Heart right ventricle (tissue), 16 donors: ENCODE data around the gene SMIM23. TPM values are rescaled to one million over a fixed set of nuclear protein-coding genes. Genes with fewer than 3 reads are reported as not detected.
A peak's percentile ranks its signal among the peaks of the same experiment; 100 is the strongest.

ENCODE experiments used
- ATAC-seq, 8 donors: fragments of 200-7000 bp; cut with Tn5 transposase; one replicate each; pipeline ENCODE4 v1.9.1; 2020; ENCODE audit warnings: mild to moderate bottlenecking in 8 of 8, moderate library complexity in 8 of 8, moderate number of reproducible peaks in 1 of 8
- DNase-seq, 2 donors: peaks; one replicate each; pipeline ENCODE4 v3.0.0-alpha.2; 2020
- H3K27ac ChIP-seq, 10 donors: fragments of 200-600 bp; sonication (generic) in 2 of 10; one replicate each; pipeline versions ENCODE4 v1.5.0 to v1.8.0; 2020 to 2022; ENCODE audit warnings: mild to moderate bottlenecking in 3 of 10
- H3K27me3 ChIP-seq, 7 donors: fragments of 200-600 bp; one replicate each; pipeline ENCODE4 v1.8.0; 2021 to 2022; ENCODE audit warnings: mild to moderate bottlenecking in 2 of 7
- H3K36me3 ChIP-seq, 9 donors: fragments of 200-600 bp; sonication (generic) in 1 of 9; one replicate each; pipeline versions ENCODE4 v1.5.0 to v1.8.0; 2020 to 2022; ENCODE audit warnings: mild to moderate bottlenecking in 2 of 9
- H3K4me1 ChIP-seq, 9 donors: fragments of 200-600 bp; sonication (generic) in 1 of 9; one replicate each; pipeline versions ENCODE4 v1.5.0 to v1.8.0; 2020 to 2022; ENCODE audit warnings: mild to moderate bottlenecking in 4 of 9
- H3K4me3 ChIP-seq, 10 donors: fragments of 200-600 bp; sonication (generic) in 2 of 10; one replicate each; pipeline versions ENCODE4 v1.5.0 to v1.8.0; 2020 to 2022; ENCODE audit warnings: mild to moderate bottlenecking in 7 of 10, moderate library complexity in 2 of 10
- H3K9me3 ChIP-seq, 11 donors: fragments of 200-600 bp in 10 of 11; sonication (generic) in 2 of 11; one replicate each; pipeline versions ENCODE4 v1.5.0 to v1.8.0; 2013 to 2022; ENCODE audit warnings: mild to moderate bottlenecking in 2 of 11, control low read depth in 1 of 11, moderate library complexity in 1 of 11
- CTCF ChIP-seq, 9 donors: fragments of 200-600 bp; sonication (generic) in 2 of 9; IDR thresholded peaks; one replicate each; pipeline versions ENCODE4 v1.5.0 to v1.8.0; 2021 to 2022; ENCODE audit warnings: antibody characterized with exemption in 9 of 9, mild to moderate bottlenecking in 5 of 9, moderate library complexity in 1 of 9
- WGBS, 2 donors: extraction: QIAGEN DNeasy Blood & Tissue Kit; methylation state at CpG; one replicate each; pipeline ENCODE4 v1.1.7; 2013; ENCODE audit warnings: inconsistent platforms in 1 of 2; 5-methylcytosine and 5-hydroxymethylcytosine counted together
- intact Hi-C, 10 donors: fragments of 100-400 bp; cut with DNase I; formaldehyde crosslinking; loops; one replicate each; pipeline versions ENCODE4 v1.11.1 to v1.14.2; 2022
- polyA plus RNA-seq, 2 donors: library from polyadenylated mRNA; stranded (reverse); fragments of 200-250 nt; gene quantifications; one replicate each; pipeline ENCODE4 v1.2.3, GENCODE V29; 2013
- total RNA-seq, 10 donors: library from RNA; stranded (reverse); fragmentation: NEBNext Ultra II Directional in 3 of 10; extraction: Animal tissue kit (Norgen Biotek cat#: 25700) in 3 of 10; gene quantifications; one replicate each; pipeline versions ENCODE4 v1.2.1 to v1.2.4, GENCODE V29; 2021 to 2023
- donor health status: Arrhythmogenic right ventricular cardiomyopathy.
- donor health status: ischemic (EF 13 %, LVEDD 7.1; RV severe dilation, severe dysfunction).
- donor health status: healthy with polysubstance abuse.
- donor health status: DM: no; HTN: yes; CAD: no.
- donor health status: DM: no; HTN: no; CAD: no.
- donor health status: ischemic (EF 25% LVEDD 6.9; RV normal size, moderate dysfunction).
- donor health status: ischemic (EF 25% LVEDD 5.7; RV mildly dilated, moderate dysfunction).
- donor health status: healthy.
- donor health status: DM: yes; HTN: yes; CAD: no.
- donor health status: Ischemic cardiomyopathy.
- donor health status: ischemic (EF 35%, LVEDD 5.7; RV mildly dilated, moderate dysfunction).
- donor health status: nonischemic (EF 11% LVEDD 7.7; RV severe dilation, severe dysfunction).
- donor health status: DM: yes; HTN: yes; CAD: no.
- donor health status: PGD.
- donor health status: ischemic (EF 29% LVEDD 5.4; RV normal size, mild dysfunction).
- donor health status: nonischemic (EF 23%, LVEDD 6.1; RV moderate dilation, normal function).

SMIM23 gene
- total and polyA plus RNA-seq, 12 donors = not detected

GRCh38 chr5:171805746-171806145, 20.1 kb downstream of the SMIM23 start:
- ATAC-seq (no peak), DNase-seq (no peak)
- H3K27me3 ChIP-seq = peaks cover 0 to 35% (median 25%) of the 10 kb centered on the region in 7 donors
- H3K36me3 ChIP-seq = no peaks in the 10 kb centered on the region
- TF ChIP-seq CTCF (IDR thresholded peaks at IDR 0.05) = no peak
- intact Hi-C loops = no loop called here
- no peak overlapping the region for H3K4me3 ChIP-seq
- peaks cover 0 to 4% (median 2%) of the 10 kb centered on the region in 11 donors for H3K9me3 ChIP-seq
- H3K27ac ChIP-seq = no peak overlapping the region
- H3K4me1 ChIP-seq = no peaks in the 10 kb centered on the region
- WGBS, 2 donors = 68 to 77% methylated on average over 4 of the region's 4 CpGs

- ATAC-seq (no peak), DNase-seq (no peak)
- Histone ChIP-seq H3K27ac (no peak overlapping the region), H3K36me3 (no peaks in the 10 kb centered on the region), H3K27me3 (peaks cover 0 to 35% (median 25%) of the 10 kb centered on the region in 7 donors), H3K9me3 (peaks cover 0 to 18% (median 13%) of the 10 kb centered on the region in 11 donors), H3K4me3 (no peak overlapping the region), H3K4me1 (no peaks in the 10 kb centered on the region)
- 53 to 54% methylated on average over 22 of the region's 22 CpGs for WGBS, 2 donors
- intact Hi-C loops = no loop called here
- TF ChIP-seq CTCF (IDR thresholded peaks at IDR 0.05) = no peak
Observed at GRCh38 chr5:171806976-171807747, 21.5 kb downstream of the SMIM23 start.

- ATAC-seq = no peak
- no peaks in the 10 kb centered on the region for H3K36me3 ChIP-seq
- no peak overlapping the region for H3K4me3 ChIP-seq
- peaks cover 0 to 23% (median 13%) of the 10 kb centered on the region in 11 donors for H3K9me3 ChIP-seq
- intact Hi-C loops = no loop called here
- no peak for TF ChIP-seq CTCF (IDR thresholded peaks at IDR 0.05)
- WGBS, 2 donors = 91 to 95% methylated on average over 4 of the region's 4 CpGs
- no peak overlapping the region for H3K27ac ChIP-seq
- no peak for DNase-seq
- H3K4me1 ChIP-seq = no peaks in the 10 kb centered on the region
- peaks cover 0 to 35% (median 25%) of the 10 kb centered on the region in 7 donors for H3K27me3 ChIP-seq
Observed at GRCh38 chr5:171808453-171808852, 22.8 kb downstream of the SMIM23 start.

- H3K27me3 ChIP-seq = peaks cover 0 to 32% (median 25%) of the 10 kb centered on the region in 7 donors
- H3K4me3 ChIP-seq = no peak overlapping the region
- peak in 1 of 8 donors; percentile 55 for ATAC-seq
- no peak for TF ChIP-seq CTCF (IDR thresholded peaks at IDR 0.05)
- H3K27ac ChIP-seq = no peak overlapping the region
- no peaks in the 10 kb centered on the region for H3K4me1 ChIP-seq
- no peaks in the 10 kb centered on the region for H3K36me3 ChIP-seq
- peaks cover 0 to 23% (median 13%) of the 10 kb centered on the region in 11 donors for H3K9me3 ChIP-seq
- intact Hi-C loops = no loop called here
- no peak for DNase-seq
Observed at GRCh38 chr5:171808951-171809350, 23.3 kb downstream of the SMIM23 start.
